ENCODE measurements around the gene COL6A1. TPM values are rescaled to one million over a fixed set of nuclear protein-coding genes. Genes with fewer than 3 reads are reported as not detected.

Gene COL6A1
- total and polyA plus RNA-seq, 4 donors: 16.9 to 82.0 (median 35.7) TPM

DNA sequence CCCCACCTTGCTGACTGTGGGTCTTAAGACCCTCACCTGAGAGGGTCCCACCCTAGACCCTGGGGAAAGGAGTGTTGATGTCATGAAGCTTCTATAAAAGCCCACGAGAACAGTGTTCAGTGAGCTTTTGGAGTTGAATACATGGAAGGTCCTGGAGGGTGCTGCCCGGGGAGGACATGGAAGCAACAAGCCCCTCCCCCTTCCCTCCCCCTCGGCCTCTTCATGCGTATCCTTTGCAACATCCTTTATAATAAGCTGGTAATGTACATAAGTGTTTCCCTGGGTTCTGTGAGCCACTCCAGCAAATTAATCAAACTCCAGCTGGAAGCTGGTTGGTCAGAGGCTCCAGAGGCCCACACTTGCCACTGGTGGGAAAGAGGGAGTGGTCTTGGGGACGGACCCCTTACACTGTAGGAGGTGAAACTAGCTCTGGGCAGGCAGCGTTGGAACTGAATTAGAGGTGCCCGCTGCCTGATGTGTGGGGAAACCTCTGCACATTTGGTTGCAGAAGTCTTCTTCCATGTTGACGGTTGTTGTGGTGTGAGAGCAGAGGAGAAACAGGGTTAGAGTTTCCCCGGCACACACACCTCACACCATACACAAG lies 14.7 kb upstream of the COL6A1 start:
- no peaks in the 10 kb centered on the region for H3K27me3 ChIP-seq (ENCODE audit: control insufficient read depth in 4 of 4, insufficient read depth in 4 of 4, low read length in 3 of 4)
- WGBS: 75% methylated on average over 9 of the region's 9 CpGs
- no peak overlapping the region for H3K9ac ChIP-seq (ENCODE audit: low read depth in 1 of 2, low read length in 2 of 2)
- DNase-seq (ENCODE audit: low spot score): no peak
- no peak overlapping the region for H3K27ac ChIP-seq (ENCODE audit: low read depth in 1 of 2, low read length in 2 of 2)
- TF ChIP-seq NR2F2 (IDR thresholded peaks at IDR 0.05): no peak
- no peak for TF ChIP-seq ATF3 (IDR thresholded peaks at IDR 0.05)
- TF ChIP-seq RAD21 (IDR thresholded peaks at IDR 0.05): no peak
- no peak for TF ChIP-seq EGR1 (IDR thresholded peaks at IDR 0.05; ENCODE audit: low read depth in 2 of 2)
- peaks cover 0 to 11% (median 6%) of the 10 kb centered on the region in 4 donors for H3K4me1 ChIP-seq (ENCODE audit: control insufficient read depth in 4 of 4, insufficient read depth in 4 of 4, low read length in 3 of 4)
- no peaks in the 10 kb centered on the region for H3K36me3 ChIP-seq (ENCODE audit: control insufficient read depth in 4 of 4, insufficient read depth in 3 of 4, low read depth in 1 of 4, low read length in 3 of 4)
- H3K9me3 ChIP-seq (ENCODE audit: control insufficient read depth in 4 of 4, low read length in 3 of 4): peaks cover 0 to 2% (median 0%) of the 10 kb centered on the region in 4 donors
- no peak overlapping the region for H3K4me3 ChIP-seq (ENCODE audit: low read depth in 1 of 3, low read length in 3 of 3)

DNA sequence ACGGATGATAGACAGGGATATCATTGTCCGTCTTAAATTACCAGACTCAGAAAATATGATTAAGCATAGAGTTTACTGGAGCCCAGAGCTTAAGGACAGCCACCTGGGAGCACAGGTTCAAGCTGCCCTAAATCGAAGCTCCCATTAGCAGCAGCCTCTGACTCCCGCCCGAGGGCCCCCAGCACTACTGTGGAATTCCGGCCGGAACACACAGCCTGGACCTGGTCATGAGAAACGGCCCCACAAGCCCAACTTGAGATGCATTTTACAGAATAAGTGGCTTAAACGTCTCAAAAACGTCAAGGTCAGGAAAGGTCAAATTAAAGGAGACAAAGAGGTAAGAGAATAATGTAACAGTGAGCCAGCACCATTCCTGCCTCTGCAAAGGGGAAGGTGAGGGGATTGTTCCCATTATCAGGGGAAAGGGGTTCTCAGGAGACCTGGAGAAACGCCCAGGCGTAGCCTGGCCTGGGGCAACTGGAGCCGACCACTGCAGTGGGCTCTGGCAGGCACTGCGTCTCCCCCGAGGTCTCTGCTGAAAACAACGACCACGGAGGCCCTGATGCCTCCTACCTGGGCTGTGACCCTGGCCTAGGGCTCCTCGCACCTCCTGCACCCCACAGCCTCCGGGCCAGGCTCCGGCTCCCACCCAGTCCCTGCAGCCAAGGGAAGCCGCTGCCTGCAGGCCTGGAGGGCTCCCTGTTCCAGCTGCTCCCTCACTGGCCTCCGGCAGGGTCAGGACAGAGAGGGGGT lies 11.5 kb upstream of the COL6A1 start:
- TF ChIP-seq RAD21 (IDR thresholded peaks at IDR 0.05) (no peak), JUND (IDR thresholded peaks at IDR 0.05) (no peak), MAX (IDR thresholded peaks at IDR 0.05) (no peak), TAF1 (conservative IDR thresholded peaks at IDR 0.05) (no peak), NR2F2 (IDR thresholded peaks at IDR 0.05) (no peak), SP1 (IDR thresholded peaks at IDR 0.05) (no peak), ATF3 (IDR thresholded peaks at IDR 0.05) (no peak)
- H3K36me3 ChIP-seq (ENCODE audit: control insufficient read depth in 4 of 4, insufficient read depth in 3 of 4, low read depth in 1 of 4, low read length in 3 of 4): no peaks in the 10 kb centered on the region
- H3K4me1 ChIP-seq (ENCODE audit: control insufficient read depth in 4 of 4, insufficient read depth in 4 of 4, low read length in 3 of 4): peaks cover 15 to 31% (median 25%) of the 10 kb centered on the region in 4 donors
- no peaks in the 10 kb centered on the region for H3K9me3 ChIP-seq (ENCODE audit: control insufficient read depth in 4 of 4, low read length in 3 of 4)
- no peak for DNase-seq (ENCODE audit: low spot score)
- H3K27ac ChIP-seq (ENCODE audit: low read depth in 1 of 2, low read length in 2 of 2): no peak overlapping the region
- WGBS: 70% methylated on average over 22 of the region's 22 CpGs
- peaks cover 0 to 5% (median under 1%) of the 10 kb centered on the region in 4 donors for H3K27me3 ChIP-seq (ENCODE audit: control insufficient read depth in 4 of 4, insufficient read depth in 4 of 4, low read length in 3 of 4)
- no peak overlapping the region for H3K4me3 ChIP-seq (ENCODE audit: low read depth in 1 of 3, low read length in 3 of 3)
- no peak overlapping the region for H3K9ac ChIP-seq (ENCODE audit: low read depth in 1 of 2, low read length in 2 of 2)

DNA sequence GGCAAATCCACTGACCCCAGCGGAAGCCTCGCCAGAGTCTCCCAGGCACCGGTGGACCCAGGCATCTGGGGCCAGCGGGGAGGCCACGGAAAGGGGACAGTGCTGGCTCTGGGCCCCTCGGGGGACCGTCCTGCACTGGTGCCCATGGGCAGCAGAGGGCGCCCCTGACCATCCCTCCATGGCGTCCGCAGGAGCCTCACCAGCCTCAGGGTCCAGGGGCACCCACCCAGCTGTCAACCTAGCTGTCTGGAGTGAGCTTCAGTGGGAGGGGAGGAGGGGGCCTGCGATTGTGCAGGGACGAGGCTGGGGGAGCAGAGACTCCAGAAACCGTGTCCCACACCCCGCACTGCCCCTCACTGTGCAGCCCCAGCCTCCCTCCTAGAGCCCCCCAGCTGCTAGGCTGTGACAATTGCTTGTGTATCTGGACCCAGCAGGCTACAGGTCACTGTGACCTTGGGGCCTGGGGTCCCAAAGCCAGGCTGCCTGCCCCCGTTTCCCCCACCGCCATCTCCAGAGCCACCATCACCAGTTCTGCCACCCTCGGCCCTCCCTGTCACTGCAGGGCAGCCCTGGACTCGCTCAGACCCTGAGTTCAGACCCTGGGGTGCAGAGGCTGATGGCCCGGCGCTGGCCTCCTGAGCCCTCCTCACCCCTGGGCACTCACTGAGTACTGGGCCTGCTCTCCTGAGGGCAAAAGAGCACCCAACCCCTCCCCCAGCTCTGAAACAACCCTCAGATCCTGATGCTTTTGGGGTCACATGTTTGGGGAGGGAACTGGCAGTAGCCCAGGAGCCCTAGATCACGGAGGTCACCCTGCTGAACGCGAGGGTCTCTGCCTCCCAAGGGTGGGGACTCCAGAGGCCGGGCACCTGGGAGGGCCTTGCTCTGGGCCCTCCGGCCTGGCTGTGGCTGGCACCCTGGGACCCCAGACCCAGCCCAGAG lies 10.6 kb upstream of the COL6A1 start:
- Histone ChIP-seq H3K9ac (ENCODE audit: low read depth in 1 of 2, low read length in 2 of 2) (no peak overlapping the region), H3K4me3 (ENCODE audit: low read depth in 1 of 3, low read length in 3 of 3) (no peak overlapping the region), H3K27me3 (ENCODE audit: control insufficient read depth in 4 of 4, insufficient read depth in 4 of 4, low read length in 3 of 4) (peaks cover 0 to 7% (median under 1%) of the 10 kb centered on the region in 4 donors), H3K36me3 (ENCODE audit: control insufficient read depth in 4 of 4, insufficient read depth in 3 of 4, low read depth in 1 of 4, low read length in 3 of 4) (no peaks in the 10 kb centered on the region), H3K9me3 (ENCODE audit: control insufficient read depth in 4 of 4, low read length in 3 of 4) (no peaks in the 10 kb centered on the region), H3K4me1 (ENCODE audit: control insufficient read depth in 4 of 4, insufficient read depth in 4 of 4, low read length in 3 of 4) (peaks cover 17 to 32% (median 23%) of the 10 kb centered on the region in 4 donors), H3K27ac (ENCODE audit: low read depth in 1 of 2, low read length in 2 of 2) (peak overlapping the region in 1 of 2 donors; percentile 20)
- DNase-seq (ENCODE audit: low spot score): peak; percentile 66
- TF ChIP-seq FOXA1 (IDR thresholded peaks at IDR 0.05) (no peak), NR2F2 (IDR thresholded peaks at IDR 0.05) (peak; percentile 23), RAD21 (IDR thresholded peaks at IDR 0.05) (peak; percentile 79 to 87), HNF4A (conservative IDR thresholded peaks at IDR 0.05) (no peak)
- TF ChIP-seq, protein P1, sequence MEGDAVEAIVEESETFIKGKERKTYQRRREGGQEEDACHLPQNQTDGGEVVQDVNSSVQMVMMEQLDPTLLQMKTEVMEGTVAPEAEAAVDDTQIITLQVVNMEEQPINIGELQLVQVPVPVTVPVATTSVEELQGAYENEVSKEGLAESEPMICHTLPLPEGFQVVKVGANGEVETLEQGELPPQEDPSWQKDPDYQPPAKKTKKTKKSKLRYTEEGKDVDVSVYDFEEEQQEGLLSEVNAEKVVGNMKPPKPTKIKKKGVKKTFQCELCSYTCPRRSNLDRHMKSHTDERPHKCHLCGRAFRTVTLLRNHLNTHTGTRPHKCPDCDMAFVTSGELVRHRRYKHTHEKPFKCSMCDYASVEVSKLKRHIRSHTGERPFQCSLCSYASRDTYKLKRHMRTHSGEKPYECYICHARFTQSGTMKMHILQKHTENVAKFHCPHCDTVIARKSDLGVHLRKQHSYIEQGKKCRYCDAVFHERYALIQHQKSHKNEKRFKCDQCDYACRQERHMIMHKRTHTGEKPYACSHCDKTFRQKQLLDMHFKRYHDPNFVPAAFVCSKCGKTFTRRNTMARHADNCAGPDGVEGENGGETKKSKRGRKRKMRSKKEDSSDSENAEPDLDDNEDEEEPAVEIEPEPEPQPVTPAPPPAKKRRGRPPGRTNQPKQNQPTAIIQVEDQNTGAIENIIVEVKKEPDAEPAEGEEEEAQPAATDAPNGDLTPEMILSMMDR (IDR thresholded peaks at IDR 0.05; ENCODE audit: low read depth, low read length, missing input control): peak; percentile 74
- WGBS: 42% methylated on average over 25 of the region's 25 CpGs
